OCI-LY1 (cell line): ENCODE results near the gene FAM32A.

Experiments used
- H2AFZ ChIP-seq: fragments of 200-600 bp; sonication (generic), shearing (Covaris generic); 2 replicates; pipeline ENCODE4 v1.6.0; 2014; ENCODE audit warnings: antibody characterized with exemption, mild to moderate bottlenecking, low read length
- H3F3A ChIP-seq: fragments of 200-600 bp; sonication (generic), shearing (Covaris generic); 2 replicates; pipeline ENCODE4 v1.6.0; 2014; ENCODE audit warnings: mild to moderate bottlenecking, antibody characterized with exemption, low read length, moderate library complexity; ENCODE audit not compliant: insufficient read depth
- H3K27ac ChIP-seq: fragments of 200-600 bp; sonication (generic); 2 replicates; pipeline ENCODE4 v1.5.1; 2014; ENCODE audit warnings: low read length, mixed run types, mild to moderate bottlenecking, low read depth; ENCODE audit not compliant: poor library complexity, severe bottlenecking
- H3K27me3 ChIP-seq: fragments of 200-600 bp; sonication (generic); 2 replicates; pipeline ENCODE4 v1.6.0; 2014; ENCODE audit warnings: antibody characterized with exemption, mild to moderate bottlenecking, low read length, moderate library complexity; ENCODE audit not compliant: insufficient read depth
- H3K36me3 ChIP-seq: fragments of 200-600 bp; sonication (generic); 2 replicates; pipeline ENCODE4 v1.6.1; 2014; ENCODE audit warnings: mild to moderate bottlenecking, antibody characterized with exemption, low read length, moderate library complexity, mixed read lengths; ENCODE audit not compliant: insufficient read depth
- H3K4me1 ChIP-seq: fragments of 200-600 bp; sonication (generic); 2 replicates; pipeline ENCODE4 v1.5.1; 2014; ENCODE audit warnings: mild to moderate bottlenecking, low read length, moderate library complexity; ENCODE audit not compliant: insufficient read depth, severe bottlenecking
- H3K4me2 ChIP-seq: fragments of 200-600 bp; sonication (generic), shearing (Covaris generic); 2 replicates; pipeline ENCODE4 v1.6.1; 2014; ENCODE audit warnings: low read length
- H3K4me3 ChIP-seq: fragments of 200-600 bp; sonication (generic); 2 replicates; pipeline ENCODE4 v1.5.1; 2014; ENCODE audit warnings: low read length, low read depth, mild to moderate bottlenecking, mixed read lengths; ENCODE audit not compliant: poor library complexity, severe bottlenecking
- H3K79me2 ChIP-seq: fragments of 200-600 bp; shearing (Covaris generic); 2 replicates; pipeline ENCODE4 v1.6.1; 2016; ENCODE audit warnings: mixed run types, low read length, mixed read lengths; ENCODE audit not compliant: insufficient read depth
- H3K9ac ChIP-seq: fragments of 200-600 bp; sonication (generic), shearing (Covaris generic); 2 replicates; pipeline ENCODE4 v1.6.1; 2014; ENCODE audit warnings: mild to moderate bottlenecking, low read length, mixed read lengths
- H3K9me2 ChIP-seq: fragments of 200-600 bp; sonication (generic), shearing (Covaris generic); 2 replicates; pipeline ENCODE4 v1.6.1; 2014; ENCODE audit warnings: low read depth, mild to moderate bottlenecking, low read length, mixed read lengths
- H3K9me3 ChIP-seq: fragments of 200-600 bp; shearing (Covaris generic); 2 replicates; pipeline ENCODE4 v1.6.1; 2014; ENCODE audit warnings: low read length, mixed read lengths
- H4K20me1 ChIP-seq: fragments of 200-600 bp; sonication (generic), shearing (Covaris generic); 2 replicates; pipeline ENCODE4 v1.6.0; 2016; ENCODE audit warnings: mild to moderate bottlenecking, low read length; ENCODE audit not compliant: insufficient read depth
- CTCF ChIP-seq: fragments of 200-600 bp; sonication (generic), shearing (Covaris generic); IDR thresholded peaks from 2 replicates; pipeline ENCODE4 v1.5.1; 2017; ENCODE audit warnings: mild to moderate bottlenecking, antibody characterized with exemption, low read length, moderate library complexity, mixed read lengths
- EZH2 ChIP-seq: fragments of 200-600 bp; sonication (generic), shearing (Covaris generic); IDR thresholded peaks from 2 replicates; pipeline ENCODE4 v1.8.0; 2017; ENCODE audit warnings: borderline replicate concordance, mixed run types, mild to moderate bottlenecking, antibody characterized with exemption, low read length, moderate library complexity, mixed read lengths

FAM32A gene

GRCh38 chr19:16164222-16164890 lies 20.9 kb upstream of the FAM32A start:
- no peaks in the 10 kb centered on the region for H3F3A ChIP-seq
- H3K27ac ChIP-seq, result no peak overlapping the region
- TF ChIP-seq CTCF (no peak), EZH2 (no peak)
- no peaks in the 10 kb centered on the region for H3K9me2 ChIP-seq
- no peak overlapping the region for H3K4me2 ChIP-seq
- no peaks in the 10 kb centered on the region for H3K4me1 ChIP-seq
- no peaks in the 10 kb centered on the region for H3K9me3 ChIP-seq
- H3K79me2 ChIP-seq, result no peaks in the 10 kb centered on the region
- no peaks in the 10 kb centered on the region for H4K20me1 ChIP-seq
- no peak overlapping the region for H2AFZ ChIP-seq
- H3K27me3 ChIP-seq, result no peaks in the 10 kb centered on the region
- H3K4me3 ChIP-seq, result no peak overlapping the region
- no peak overlapping the region for H3K9ac ChIP-seq
- no peaks in the 10 kb centered on the region; the same call in 1 of the 2 replicates for H3K36me3 ChIP-seq

- H4K20me1 ChIP-seq, result no peaks in the 10 kb centered on the region
- H3K4me1 ChIP-seq, result no peaks in the 10 kb centered on the region
- TF ChIP-seq EZH2, result no peak
- TF ChIP-seq CTCF, result no peak
- H3F3A ChIP-seq, result no peaks in the 10 kb centered on the region
- no peaks in the 10 kb centered on the region for H3K27me3 ChIP-seq
- no peak overlapping the region for H3K27ac ChIP-seq
- no peak overlapping the region for H2AFZ ChIP-seq
- H3K9me2 ChIP-seq, result no peaks in the 10 kb centered on the region
- no peak overlapping the region for H3K4me3 ChIP-seq
- H3K36me3 ChIP-seq, result no peaks in the 10 kb centered on the region; the same call in 1 of the 2 replicates
- no peaks in the 10 kb centered on the region for H3K9me3 ChIP-seq
- H3K9ac ChIP-seq, result no peak overlapping the region
- no peak overlapping the region for H3K4me2 ChIP-seq
- no peaks in the 10 kb centered on the region for H3K79me2 ChIP-seq
These were observed 18.8 kb upstream of the FAM32A start for GRCh38 chr19:16166417-16166816.

- Histone ChIP-seq H3K36me3 (no peaks in the 10 kb centered on the region; the same call in 1 of the 2 replicates), H3K4me1 (no peaks in the 10 kb centered on the region), H4K20me1 (no peaks in the 10 kb centered on the region), H2AFZ (no peak overlapping the region), H3F3A (no peaks in the 10 kb centered on the region), H3K9ac (no peak overlapping the region), H3K9me3 (no peaks in the 10 kb centered on the region), H3K27ac (no peak overlapping the region), H3K79me2 (no peaks in the 10 kb centered on the region), H3K27me3 (no peaks in the 10 kb centered on the region), H3K4me3 (no peak overlapping the region), H3K9me2 (no peaks in the 10 kb centered on the region), H3K4me2 (no peak overlapping the region)
- TF ChIP-seq EZH2, result no peak
- TF ChIP-seq CTCF, result no peak
These were observed 18.2 kb upstream of the FAM32A start for GRCh38 chr19:16167055-16167454.
